ENCODE measurements around the gene ANKLE2.

DNA sequence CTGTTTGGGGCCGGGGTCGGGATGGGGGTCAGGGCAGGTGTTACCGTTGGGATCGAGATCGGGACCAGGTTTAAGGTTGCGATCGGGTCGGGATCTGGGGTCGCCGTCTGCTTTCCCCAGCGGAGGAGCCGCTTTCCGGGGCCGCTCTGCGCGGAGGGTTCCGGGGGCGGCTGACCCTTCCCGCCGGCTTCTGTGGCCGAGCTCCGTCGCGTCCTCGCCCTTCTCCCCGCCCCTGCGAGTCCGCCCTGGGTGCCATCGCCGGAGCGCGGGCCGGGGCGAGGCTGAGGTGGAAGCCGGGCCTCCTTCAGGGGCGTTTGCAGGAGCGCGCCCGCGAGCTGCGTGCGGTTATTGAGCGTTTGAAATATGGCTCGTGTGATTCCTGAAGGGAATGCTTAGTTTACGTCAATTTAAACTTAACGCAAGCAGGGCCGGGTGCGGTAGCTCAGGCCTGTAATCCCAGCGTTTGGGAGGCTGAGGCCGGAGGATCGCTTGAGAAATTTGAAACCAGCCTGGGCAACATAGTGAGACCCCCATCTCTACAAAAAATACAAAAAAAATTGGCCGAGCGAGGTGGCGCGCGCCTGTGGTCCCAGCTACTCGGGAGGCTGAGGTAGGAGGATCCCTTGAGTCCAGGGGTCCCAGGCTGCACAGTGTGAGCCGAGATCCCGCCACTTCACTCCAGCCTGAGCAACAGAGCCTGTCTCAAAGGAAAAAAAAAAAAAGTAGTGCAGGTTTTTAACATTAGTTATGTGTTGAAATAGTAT is 50.4 kb downstream of the ANKLE2 start:
- no peak for TF ChIP-seq EZH2phosphoT487 (IDR thresholded peaks at IDR 0.05; ENCODE audit: low read depth)
- TF ChIP-seq, protein P1, sequence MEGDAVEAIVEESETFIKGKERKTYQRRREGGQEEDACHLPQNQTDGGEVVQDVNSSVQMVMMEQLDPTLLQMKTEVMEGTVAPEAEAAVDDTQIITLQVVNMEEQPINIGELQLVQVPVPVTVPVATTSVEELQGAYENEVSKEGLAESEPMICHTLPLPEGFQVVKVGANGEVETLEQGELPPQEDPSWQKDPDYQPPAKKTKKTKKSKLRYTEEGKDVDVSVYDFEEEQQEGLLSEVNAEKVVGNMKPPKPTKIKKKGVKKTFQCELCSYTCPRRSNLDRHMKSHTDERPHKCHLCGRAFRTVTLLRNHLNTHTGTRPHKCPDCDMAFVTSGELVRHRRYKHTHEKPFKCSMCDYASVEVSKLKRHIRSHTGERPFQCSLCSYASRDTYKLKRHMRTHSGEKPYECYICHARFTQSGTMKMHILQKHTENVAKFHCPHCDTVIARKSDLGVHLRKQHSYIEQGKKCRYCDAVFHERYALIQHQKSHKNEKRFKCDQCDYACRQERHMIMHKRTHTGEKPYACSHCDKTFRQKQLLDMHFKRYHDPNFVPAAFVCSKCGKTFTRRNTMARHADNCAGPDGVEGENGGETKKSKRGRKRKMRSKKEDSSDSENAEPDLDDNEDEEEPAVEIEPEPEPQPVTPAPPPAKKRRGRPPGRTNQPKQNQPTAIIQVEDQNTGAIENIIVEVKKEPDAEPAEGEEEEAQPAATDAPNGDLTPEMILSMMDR (IDR thresholded peaks at IDR 0.05; ENCODE audit: low read depth, low read length), result no peak

Data from OCI-LY3 (cell line).